Activated naive CD8-positive, alpha-beta T cell (primary cell): ENCODE results near the gene BRCA2.
"Not testable (repeated sequence)": the region's sequence is repeated elsewhere in the genome, so short reads cannot be mapped to it uniquely, and the experiment has no call there.

Experiments
- H3K27ac Mint-ChIP-seq: one replicate; pipeline ENCODE4 v1.8.0; 2021; ENCODE audit warnings: mixed read lengths
- H3K27me3 Mint-ChIP-seq: one replicate; pipeline ENCODE4 v1.8.0; 2021; ENCODE audit warnings: mixed read lengths
- H3K36me3 Mint-ChIP-seq: one replicate; pipeline ENCODE4 v1.8.0; 2021; ENCODE audit warnings: mixed read lengths
- H3K4me1 Mint-ChIP-seq: one replicate; pipeline ENCODE4 v1.8.0; 2021; ENCODE audit warnings: low read depth, mixed read lengths
- H3K4me3 Mint-ChIP-seq: one replicate; pipeline ENCODE4 v1.8.0; 2021; ENCODE audit warnings: mild to moderate bottlenecking, mixed read lengths
- H3K9me3 Mint-ChIP-seq: one replicate; pipeline ENCODE4 v1.8.0; 2021; ENCODE audit warnings: low read depth, mixed read lengths

BRCA2 gene

GRCh38 chr13:32340914-32341313 lies 25.6 kb downstream of the BRCA2 start:
- no peaks in the 10 kb centered on the region for H3K4me1 Mint-ChIP-seq
- peaks cover 5% of the 10 kb centered on the region for H3K9me3 Mint-ChIP-seq
- no peaks in the 10 kb centered on the region for H3K27me3 Mint-ChIP-seq
- H3K27ac Mint-ChIP-seq = no peak overlapping the region
- H3K36me3 Mint-ChIP-seq = peaks cover 25% of the 10 kb centered on the region
- no peak overlapping the region for H3K4me3 Mint-ChIP-seq

- no peak overlapping the region for H3K4me3 Mint-ChIP-seq
- H3K9me3 Mint-ChIP-seq = no peaks in the 10 kb centered on the region
- no peak overlapping the region for H3K27ac Mint-ChIP-seq
- H3K4me1 Mint-ChIP-seq = peaks cover 8% of the 10 kb centered on the region
- H3K27me3 Mint-ChIP-seq = no peaks in the 10 kb centered on the region
- H3K36me3 Mint-ChIP-seq = peaks cover 14% of the 10 kb centered on the region
Measured at GRCh38 chr13:32347651-32348050, 32.3 kb downstream of the BRCA2 start.

GRCh38 chr13:32350839-32351441 lies 35.6 kb downstream of the BRCA2 start:
- not testable (repeated sequence) for H3K4me3 Mint-ChIP-seq, H3K27me3 Mint-ChIP-seq, H3K4me1 Mint-ChIP-seq, H3K9me3 Mint-ChIP-seq, H3K27ac Mint-ChIP-seq
- peaks cover 12% of the 10 kb centered on the region for H3K36me3 Mint-ChIP-seq

DNA sequence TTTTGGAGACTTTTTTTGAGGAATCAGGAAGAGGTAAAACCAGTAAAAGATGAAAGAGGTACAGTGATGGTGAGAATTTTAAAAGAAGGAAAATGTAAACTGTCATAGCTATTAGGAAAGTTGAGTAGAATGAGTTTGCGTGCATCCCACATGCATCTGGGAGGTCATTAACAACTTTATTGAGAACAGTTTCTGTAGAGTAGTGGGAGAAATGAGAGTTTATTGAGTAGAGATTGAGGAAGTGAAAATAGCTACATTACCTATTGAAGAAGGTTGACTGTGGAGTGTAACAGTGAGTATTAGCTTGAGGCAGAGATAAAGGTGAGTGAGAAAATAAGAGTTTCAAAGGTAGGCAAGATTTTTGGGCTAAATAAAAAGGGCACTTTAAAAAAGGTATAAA lies 38.7 kb downstream of the BRCA2 start:
- H3K27ac Mint-ChIP-seq = no peak overlapping the region
- peaks cover 13% of the 10 kb centered on the region for H3K36me3 Mint-ChIP-seq
- H3K27me3 Mint-ChIP-seq = no peaks in the 10 kb centered on the region
- H3K9me3 Mint-ChIP-seq = no peaks in the 10 kb centered on the region
- peaks cover 4% of the 10 kb centered on the region for H3K4me1 Mint-ChIP-seq
- no peak overlapping the region for H3K4me3 Mint-ChIP-seq

- H3K4me3 Mint-ChIP-seq, H3K27me3 Mint-ChIP-seq, H3K27ac Mint-ChIP-seq, H3K4me1 Mint-ChIP-seq, H3K9me3 Mint-ChIP-seq: not testable (repeated sequence)
- H3K36me3 Mint-ChIP-seq = peaks cover 10% of the 10 kb centered on the region
Measured at GRCh38 chr13:32355935-32356334, 40.6 kb downstream of the BRCA2 start.

GRCh38 chr13:32362574-32362973 lies 47.3 kb downstream of the BRCA2 start:
- Mint-ChIP-seq H3K4me3 (no peak overlapping the region), H3K4me1 (no peaks in the 10 kb centered on the region), H3K36me3 (peaks cover 8% of the 10 kb centered on the region), H3K27ac (no peak overlapping the region), H3K9me3 (no peaks in the 10 kb centered on the region), H3K27me3 (no peaks in the 10 kb centered on the region)

DNA sequence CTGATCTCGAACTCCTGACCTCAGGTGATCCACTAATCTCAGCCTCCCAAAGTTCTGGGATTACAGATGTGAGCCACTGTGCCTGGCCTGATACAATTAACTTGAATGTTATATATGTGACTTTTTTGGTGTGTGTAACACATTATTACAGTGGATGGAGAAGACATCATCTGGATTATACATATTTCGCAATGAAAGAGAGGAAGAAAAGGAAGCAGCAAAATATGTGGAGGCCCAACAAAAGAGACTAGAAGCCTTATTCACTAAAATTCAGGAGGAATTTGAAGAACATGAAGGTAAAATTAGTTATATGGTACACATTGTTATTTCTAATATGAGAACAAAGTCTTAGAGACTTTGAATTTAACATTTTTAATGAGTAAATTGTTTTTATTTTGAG lies 55.5 kb downstream of the BRCA2 start:
- Mint-ChIP-seq H3K4me3 (no peak overlapping the region), H3K9me3 (no peaks in the 10 kb centered on the region), H3K36me3 (peaks cover 16% of the 10 kb centered on the region), H3K4me1 (no peaks in the 10 kb centered on the region), H3K27me3 (no peaks in the 10 kb centered on the region), H3K27ac (no peak overlapping the region)

DNA sequence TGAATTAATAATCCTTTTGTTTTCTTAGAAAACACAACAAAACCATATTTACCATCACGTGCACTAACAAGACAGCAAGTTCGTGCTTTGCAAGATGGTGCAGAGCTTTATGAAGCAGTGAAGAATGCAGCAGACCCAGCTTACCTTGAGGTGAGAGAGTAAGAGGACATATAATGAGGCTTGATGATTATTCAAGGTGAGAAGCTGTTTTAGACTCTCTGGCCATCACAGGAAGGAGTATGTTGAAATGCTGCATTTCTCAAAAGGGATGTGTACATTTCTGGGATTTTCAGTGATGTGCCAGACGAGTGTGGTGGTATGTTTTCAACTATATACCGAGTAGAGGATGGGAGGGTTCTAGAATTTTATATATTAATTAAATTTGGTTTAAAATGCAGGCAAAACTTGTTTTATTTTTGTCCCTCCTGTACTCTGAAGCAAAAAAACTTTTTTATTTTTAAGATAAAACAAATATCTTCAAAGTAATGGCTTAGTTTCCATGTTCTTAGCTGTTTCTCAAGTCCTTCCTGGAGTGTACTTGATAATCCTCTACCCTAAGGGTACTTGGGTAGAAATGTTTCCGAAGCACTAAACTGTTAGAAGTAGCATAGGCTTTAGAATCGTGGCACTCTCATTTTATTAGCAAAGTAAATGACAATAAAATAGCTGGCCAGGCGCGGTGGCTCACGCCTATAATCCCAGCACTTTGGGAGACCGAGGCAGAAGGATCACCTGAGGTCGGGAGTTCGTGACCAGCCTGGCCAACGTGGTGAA lies 61.5 kb downstream of the BRCA2 start:
- Mint-ChIP-seq H3K4me1 (no peaks in the 10 kb centered on the region), H3K27me3 (no peaks in the 10 kb centered on the region), H3K9me3 (no peaks in the 10 kb centered on the region), H3K27ac (no peak overlapping the region), H3K4me3 (no peak overlapping the region), H3K36me3 (peaks cover 9% of the 10 kb centered on the region)

GRCh38 chr13:32378012-32378411 lies 62.7 kb downstream of the BRCA2 start:
- Mint-ChIP-seq H3K36me3 (peaks cover 3% of the 10 kb centered on the region), H3K9me3 (no peaks in the 10 kb centered on the region), H3K27ac (no peak overlapping the region), H3K4me1 (no peaks in the 10 kb centered on the region), H3K4me3 (no peak overlapping the region), H3K27me3 (no peaks in the 10 kb centered on the region)

- Mint-ChIP-seq H3K4me1 (no peaks in the 10 kb centered on the region), H3K36me3 (no peaks in the 10 kb centered on the region), H3K9me3 (no peaks in the 10 kb centered on the region), H3K27ac (no peak overlapping the region), H3K4me3 (no peak overlapping the region), H3K27me3 (no peaks in the 10 kb centered on the region)
Measured at GRCh38 chr13:32381539-32381938, 66.2 kb downstream of the BRCA2 start.

DNA sequence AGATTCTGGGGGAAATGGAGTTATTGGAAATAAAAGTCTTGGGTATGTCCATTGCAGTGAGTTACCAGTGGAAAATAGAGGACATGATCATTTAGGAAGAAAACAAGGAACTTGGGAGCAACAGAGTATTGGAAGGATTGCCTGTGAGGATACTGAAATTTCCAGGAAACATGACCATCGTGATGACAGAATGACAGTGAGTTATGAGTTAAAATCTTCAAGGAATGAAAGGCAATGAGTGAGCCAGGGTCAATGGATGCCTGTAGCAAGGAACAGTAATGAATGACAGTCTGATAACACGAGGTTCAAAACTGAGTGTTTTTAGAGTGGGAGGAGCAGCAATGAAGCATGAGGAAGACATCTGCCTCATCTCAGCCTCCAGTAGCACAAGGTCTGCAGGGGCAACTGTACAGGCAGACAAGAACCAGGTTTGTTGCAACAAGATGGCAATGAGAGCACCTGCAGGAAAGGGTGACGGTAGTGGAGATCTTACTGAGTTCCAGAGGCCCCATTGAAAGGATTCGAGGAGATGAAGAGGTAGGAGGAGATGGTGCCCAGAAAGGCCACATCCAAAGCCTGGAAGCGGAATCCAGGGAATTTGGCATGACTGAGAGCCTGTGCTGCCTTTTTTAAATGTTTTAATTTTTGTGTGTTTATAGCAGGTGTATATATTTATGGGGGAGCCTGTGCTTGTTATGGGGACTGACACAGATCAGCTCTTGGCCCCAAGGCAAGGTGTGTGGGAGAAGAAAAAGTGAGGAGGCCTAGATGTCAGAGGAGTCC lies 68.7 kb downstream of the BRCA2 start:
- Mint-ChIP-seq H3K9me3 (no peaks in the 10 kb centered on the region), H3K4me3 (no peak overlapping the region), H3K36me3 (no peaks in the 10 kb centered on the region), H3K27ac (no peak overlapping the region), H3K27me3 (no peaks in the 10 kb centered on the region), H3K4me1 (no peaks in the 10 kb centered on the region)

GRCh38 chr13:32384702-32385101 lies 69.4 kb downstream of the BRCA2 start:
- peaks cover 5% of the 10 kb centered on the region for H3K4me1 Mint-ChIP-seq
- no peaks in the 10 kb centered on the region for H3K9me3 Mint-ChIP-seq
- no peaks in the 10 kb centered on the region for H3K27me3 Mint-ChIP-seq
- H3K4me3 Mint-ChIP-seq = no peak overlapping the region
- no peak overlapping the region for H3K27ac Mint-ChIP-seq
- no peaks in the 10 kb centered on the region for H3K36me3 Mint-ChIP-seq

DNA sequence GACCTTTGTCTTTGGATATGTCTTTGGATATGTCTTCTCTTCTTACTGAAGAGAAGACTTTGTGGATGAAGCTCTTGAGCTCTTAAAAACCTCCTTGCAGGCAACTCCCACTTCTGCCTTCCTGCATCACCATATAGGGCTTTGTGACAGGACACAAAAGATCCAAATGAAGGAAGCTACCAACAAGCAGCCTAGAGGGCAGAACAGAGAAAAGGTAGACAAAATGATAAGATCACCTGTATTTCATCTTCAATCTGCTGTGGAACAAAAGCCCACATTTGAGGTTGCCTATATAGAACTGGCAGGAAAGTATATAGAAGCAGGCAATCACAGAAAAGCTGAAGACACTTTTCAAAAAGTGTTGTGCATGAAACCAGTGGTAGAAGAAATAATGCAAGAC lies 70.1 kb downstream of the BRCA2 start:
- Mint-ChIP-seq H3K27me3 (no peaks in the 10 kb centered on the region), H3K36me3 (no peaks in the 10 kb centered on the region)

DNA sequence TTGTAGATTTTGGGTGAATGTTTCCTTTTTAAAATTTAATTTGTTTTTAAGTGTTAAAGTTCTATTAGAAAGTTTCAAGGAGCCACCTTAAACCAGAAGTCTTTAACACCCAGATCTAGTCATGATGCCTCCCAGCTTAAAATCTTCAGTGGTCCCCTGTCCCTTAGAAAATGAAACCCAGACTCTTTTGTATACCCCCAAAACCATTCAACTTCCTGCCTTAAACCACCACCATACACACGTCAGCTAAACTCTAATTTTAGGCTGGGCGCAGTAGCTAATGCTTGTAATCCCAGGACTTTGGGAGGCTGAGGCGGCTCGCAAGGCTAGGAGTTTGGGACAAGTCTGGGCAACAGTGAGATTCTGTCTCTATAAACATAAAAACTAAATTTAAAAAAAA lies 74.7 kb downstream of the BRCA2 start:
- Mint-ChIP-seq H3K9me3 (no peaks in the 10 kb centered on the region), H3K27ac (no peak overlapping the region), H3K36me3 (no peaks in the 10 kb centered on the region), H3K4me1 (peaks cover 25% of the 10 kb centered on the region), H3K4me3 (peak overlapping the region; percentile 18), H3K27me3 (no peaks in the 10 kb centered on the region)

More for the DNA sequence above, 70.1 kb downstream of the BRCA2 start:
- no peak overlapping the region for H3K4me3 Mint-ChIP-seq
- peaks cover 11% of the 10 kb centered on the region for H3K4me1 Mint-ChIP-seq
- no peaks in the 10 kb centered on the region for H3K9me3 Mint-ChIP-seq
- H3K27ac Mint-ChIP-seq = no peak overlapping the region

- Mint-ChIP-seq H3K4me1 (peaks cover 25% of the 10 kb centered on the region), H3K36me3 (no peaks in the 10 kb centered on the region), H3K4me3 (peak overlapping the region; percentile 47), H3K27me3 (no peaks in the 10 kb centered on the region), H3K9me3 (no peaks in the 10 kb centered on the region), H3K27ac (peak overlapping the region; percentile 37)
Measured at GRCh38 chr13:32390484-32390883, 75.2 kb downstream of the BRCA2 start.
